Measurements from ENCODE around the gene PDS5A. TPM values are rescaled to one million over a fixed set of nuclear protein-coding genes. Genes with fewer than 3 reads are reported as not detected.
"Not testable (repeated sequence)": the region's sequence is repeated elsewhere in the genome, so short reads cannot be mapped to it uniquely, and the experiment has no call there.

The PDS5A gene
- total and polyA plus RNA-seq, 2 experiments from 2014 or later: 19.2 to 37.8 TPM

DNA sequence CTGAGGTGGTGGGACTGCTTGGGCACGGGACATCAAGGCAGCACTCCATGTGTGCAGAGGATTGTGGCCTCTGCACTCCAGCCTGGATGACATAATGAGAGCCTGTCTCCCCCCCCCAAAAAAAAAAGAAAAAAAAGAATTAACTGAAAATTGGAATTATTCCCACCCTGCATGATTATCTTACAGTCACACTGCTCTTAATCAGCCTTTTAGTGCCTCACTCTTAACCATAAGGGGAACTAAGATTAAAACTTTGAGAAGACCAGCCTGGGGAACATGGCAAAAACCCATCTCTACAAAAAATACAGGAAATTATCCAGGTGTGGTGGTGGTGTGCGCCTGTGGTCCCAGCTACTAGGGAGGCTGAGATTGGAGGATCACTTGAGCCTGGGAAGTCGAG is 185.2 kb downstream of the PDS5A start:
- no peaks in the 10 kb centered on the region for H3K9me3 ChIP-seq (ENCODE audit: low read depth)
- no peak overlapping the region for H3K4me3 ChIP-seq
- DNase-seq (ENCODE audit: low read depth in 1 of 2, low spot score in 1 of 2): no peak
- no peaks in the 10 kb centered on the region for H3K27me3 ChIP-seq
- H3K4me1 ChIP-seq (ENCODE audit: low read depth): no peaks in the 10 kb centered on the region
- TF ChIP-seq, protein P1, sequence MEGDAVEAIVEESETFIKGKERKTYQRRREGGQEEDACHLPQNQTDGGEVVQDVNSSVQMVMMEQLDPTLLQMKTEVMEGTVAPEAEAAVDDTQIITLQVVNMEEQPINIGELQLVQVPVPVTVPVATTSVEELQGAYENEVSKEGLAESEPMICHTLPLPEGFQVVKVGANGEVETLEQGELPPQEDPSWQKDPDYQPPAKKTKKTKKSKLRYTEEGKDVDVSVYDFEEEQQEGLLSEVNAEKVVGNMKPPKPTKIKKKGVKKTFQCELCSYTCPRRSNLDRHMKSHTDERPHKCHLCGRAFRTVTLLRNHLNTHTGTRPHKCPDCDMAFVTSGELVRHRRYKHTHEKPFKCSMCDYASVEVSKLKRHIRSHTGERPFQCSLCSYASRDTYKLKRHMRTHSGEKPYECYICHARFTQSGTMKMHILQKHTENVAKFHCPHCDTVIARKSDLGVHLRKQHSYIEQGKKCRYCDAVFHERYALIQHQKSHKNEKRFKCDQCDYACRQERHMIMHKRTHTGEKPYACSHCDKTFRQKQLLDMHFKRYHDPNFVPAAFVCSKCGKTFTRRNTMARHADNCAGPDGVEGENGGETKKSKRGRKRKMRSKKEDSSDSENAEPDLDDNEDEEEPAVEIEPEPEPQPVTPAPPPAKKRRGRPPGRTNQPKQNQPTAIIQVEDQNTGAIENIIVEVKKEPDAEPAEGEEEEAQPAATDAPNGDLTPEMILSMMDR (IDR thresholded peaks at IDR 0.05; ENCODE audit: low read depth, low read length): no peak
- no peaks in the 10 kb centered on the region for H3K36me3 ChIP-seq
- no peak overlapping the region for H3K27ac ChIP-seq

DNA sequence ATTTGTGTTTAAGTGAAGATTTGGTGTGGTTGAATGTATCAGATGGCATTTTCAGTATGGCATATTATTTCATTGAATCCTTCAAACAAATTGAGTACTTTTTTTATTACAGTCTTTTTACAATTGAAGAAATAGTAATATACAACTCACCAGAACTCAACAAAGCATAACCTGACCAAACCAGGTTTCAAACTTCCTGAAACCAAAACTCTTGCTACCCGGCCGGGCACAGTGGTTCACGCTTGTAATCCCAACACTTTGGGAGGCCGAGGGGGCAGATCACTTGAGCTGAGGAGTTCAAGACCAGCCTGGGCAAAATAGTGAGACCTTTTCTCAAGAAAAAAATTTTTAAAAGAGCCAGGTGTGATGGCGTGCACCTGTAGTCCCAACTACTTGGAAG is 185.6 kb downstream of the PDS5A start:
- Histone ChIP-seq H3K4me1 (ENCODE audit: low read depth) (no peaks in the 10 kb centered on the region), H3K27me3 (no peaks in the 10 kb centered on the region), H3K4me3 (no peak overlapping the region), H3K9me3 (ENCODE audit: low read depth) (no peaks in the 10 kb centered on the region), H3K36me3 (no peaks in the 10 kb centered on the region), H3K27ac (no peak overlapping the region)
- no peak for DNase-seq (ENCODE audit: low read depth in 1 of 2, low spot score in 1 of 2)
- TF ChIP-seq, protein P1 (IDR thresholded peaks at IDR 0.05; ENCODE audit: low read depth, low read length): no peak

DNA sequence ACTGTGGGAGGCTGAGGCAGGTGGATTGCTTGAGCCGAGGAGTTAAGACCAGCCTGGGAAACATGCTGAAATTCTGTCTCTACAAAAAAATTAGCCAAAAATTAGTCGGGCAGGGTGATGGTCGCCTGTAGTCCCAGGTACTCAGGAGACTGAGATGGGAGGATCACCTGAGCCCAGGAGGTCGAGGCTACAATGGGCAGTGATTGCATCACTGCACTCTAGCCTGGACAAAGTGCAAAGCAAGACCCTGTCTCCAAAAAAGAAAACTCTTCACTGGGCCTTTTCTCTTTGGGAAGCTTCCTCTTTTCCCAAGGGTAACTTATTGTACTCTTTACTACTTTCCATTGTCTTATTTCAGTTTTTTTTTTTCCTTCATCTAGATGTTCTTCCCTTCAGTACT is 190.9 kb downstream of the PDS5A start:
- Histone ChIP-seq H3K27me3 (no peaks in the 10 kb centered on the region), H3K4me1 (ENCODE audit: low read depth) (no peaks in the 10 kb centered on the region), H3K27ac (no peak overlapping the region), H3K36me3 (no peaks in the 10 kb centered on the region), H3K4me3 (no peak overlapping the region), H3K9me3 (ENCODE audit: low read depth) (no peaks in the 10 kb centered on the region)
- TF ChIP-seq, protein P1 (IDR thresholded peaks at IDR 0.05; ENCODE audit: low read depth, low read length): no peak
- no peak for DNase-seq (ENCODE audit: low read depth in 1 of 2, low spot score in 1 of 2)

DNA sequence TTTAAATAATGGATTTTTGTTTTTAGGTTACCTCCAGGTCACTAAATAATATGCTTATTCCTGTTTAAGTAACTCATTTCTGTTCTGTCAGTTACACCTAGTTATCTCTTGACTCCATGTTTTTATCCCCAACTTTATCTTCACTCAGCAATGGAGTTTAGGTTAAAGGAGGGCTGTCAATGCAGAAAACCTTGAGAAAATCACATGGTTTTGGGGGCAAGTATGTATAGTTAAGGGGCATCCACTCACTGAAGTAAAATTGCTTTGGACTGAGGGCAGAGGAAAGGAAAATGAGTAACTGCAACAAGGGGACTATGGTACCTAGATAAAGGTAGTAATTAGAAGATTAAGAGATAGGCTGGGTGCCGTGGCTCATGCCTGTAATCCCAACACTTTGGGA is 192.6 kb downstream of the PDS5A start:
- TF ChIP-seq, protein P1 (IDR thresholded peaks at IDR 0.05; ENCODE audit: low read depth, low read length): no peak
- H3K36me3 ChIP-seq: no peaks in the 10 kb centered on the region
- H3K27ac ChIP-seq: peak overlapping the region; percentile 24
- H3K4me3 ChIP-seq: no peak overlapping the region
- no peaks in the 10 kb centered on the region for H3K27me3 ChIP-seq
- no peak for DNase-seq (ENCODE audit: low read depth in 1 of 2, low spot score in 1 of 2)
- no peaks in the 10 kb centered on the region for H3K4me1 ChIP-seq (ENCODE audit: low read depth)
- H3K9me3 ChIP-seq (ENCODE audit: low read depth): no peaks in the 10 kb centered on the region

DNA sequence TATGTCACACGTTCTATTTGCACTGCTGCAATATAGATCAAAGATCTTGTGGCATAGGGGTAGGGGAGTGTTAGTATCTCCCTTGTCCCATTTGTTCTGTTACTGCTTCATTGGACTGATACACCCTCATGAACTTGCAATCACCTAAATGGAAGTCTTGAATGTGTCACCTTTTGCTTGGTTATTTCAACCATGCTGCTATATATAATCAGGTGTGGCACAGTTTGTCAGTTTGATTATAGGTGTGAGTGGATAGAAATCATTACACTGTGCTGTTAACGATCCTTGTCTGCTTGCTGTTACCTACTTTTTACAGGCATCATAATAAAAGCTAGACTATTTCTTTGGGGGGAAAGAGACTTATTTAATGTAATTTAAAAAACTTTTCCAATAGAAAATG is 195.7 kb downstream of the PDS5A start:
- H3K4me3 ChIP-seq; DNase-seq (ENCODE audit: low read depth in 1 of 2, low spot score in 1 of 2); H3K9me3 ChIP-seq (ENCODE audit: low read depth); H3K4me1 ChIP-seq (ENCODE audit: low read depth); H3K27me3 ChIP-seq: not testable (repeated sequence)
- Histone ChIP-seq H3K27ac (peak overlapping the region; percentile 18), H3K36me3 (peaks cover 17% of the 10 kb centered on the region)

Other genes with a start within 250 kb of the PDS5A start
- 17.8 and 27.9 TPM in 2 replicates for gene N4BP2, start 78.9 kb upstream of the PDS5A start, total RNA-seq
- gene N4BP2, start 78.9 kb upstream of the PDS5A start, polyA plus RNA-seq: 21.9 and 22.1 TPM in 2 replicates
- not detected in 2 replicates for gene RHOH, start 219.1 kb upstream of the PDS5A start, total RNA-seq
- gene RHOH, start 219.1 kb upstream of the PDS5A start, polyA plus RNA-seq: not detected in 2 replicates